IMR-90 (cell line): ENCODE measurements around the gene GMEB2.

Experiments used
- MAZ ChIP-seq: IDR thresholded peaks from 2 replicates; pipeline ENCODE4 v1.6.1; 2012; ENCODE audit warnings: low read depth, mild to moderate bottlenecking, low read length, improper control_type of control experiment, moderate library complexity, borderline replicate concordance
- POLR2A ChIP-seq: IDR thresholded peaks from 2 replicates; pipeline ENCODE4 v1.6.1; 2012; ENCODE audit warnings: mild to moderate bottlenecking, low read depth, low read length
- RCOR1 ChIP-seq: IDR thresholded peaks from 2 replicates; pipeline ENCODE4 v1.6.1; 2012; ENCODE audit warnings: mild to moderate bottlenecking, low read length, improper control_type of control experiment; ENCODE audit not compliant: insufficient replicate concordance
- RFX5 ChIP-seq: IDR thresholded peaks from 2 replicates; pipeline ENCODE4 v1.8.0; 2012; ENCODE audit warnings: low read depth, mild to moderate bottlenecking, low read length, moderate library complexity
- USF2 ChIP-seq: fragments of 150-350 bp; IDR thresholded peaks from 2 replicates; pipeline ENCODE4 v1.6.1; 2017; ENCODE audit warnings: mild to moderate bottlenecking, antibody characterized with exemption, low read length, low read depth
- TF ChIP-seq, protein P1 (sequence below): conservative IDR thresholded peaks from 2 replicates; pipeline ENCODE4 v1.5.1; 2012; ENCODE audit warnings: mild to moderate bottlenecking, low read depth, low read length, improper control_type of control experiment
- TF ChIP-seq, protein P2 (sequence below): fragments of 150-350 bp; IDR thresholded peaks from 2 replicates; pipeline ENCODE4 v1.6.1; 2016; ENCODE audit warnings: low read depth, mild to moderate bottlenecking, low read length, moderate library complexity, borderline replicate concordance

- TF ChIP-seq, protein P1, sequence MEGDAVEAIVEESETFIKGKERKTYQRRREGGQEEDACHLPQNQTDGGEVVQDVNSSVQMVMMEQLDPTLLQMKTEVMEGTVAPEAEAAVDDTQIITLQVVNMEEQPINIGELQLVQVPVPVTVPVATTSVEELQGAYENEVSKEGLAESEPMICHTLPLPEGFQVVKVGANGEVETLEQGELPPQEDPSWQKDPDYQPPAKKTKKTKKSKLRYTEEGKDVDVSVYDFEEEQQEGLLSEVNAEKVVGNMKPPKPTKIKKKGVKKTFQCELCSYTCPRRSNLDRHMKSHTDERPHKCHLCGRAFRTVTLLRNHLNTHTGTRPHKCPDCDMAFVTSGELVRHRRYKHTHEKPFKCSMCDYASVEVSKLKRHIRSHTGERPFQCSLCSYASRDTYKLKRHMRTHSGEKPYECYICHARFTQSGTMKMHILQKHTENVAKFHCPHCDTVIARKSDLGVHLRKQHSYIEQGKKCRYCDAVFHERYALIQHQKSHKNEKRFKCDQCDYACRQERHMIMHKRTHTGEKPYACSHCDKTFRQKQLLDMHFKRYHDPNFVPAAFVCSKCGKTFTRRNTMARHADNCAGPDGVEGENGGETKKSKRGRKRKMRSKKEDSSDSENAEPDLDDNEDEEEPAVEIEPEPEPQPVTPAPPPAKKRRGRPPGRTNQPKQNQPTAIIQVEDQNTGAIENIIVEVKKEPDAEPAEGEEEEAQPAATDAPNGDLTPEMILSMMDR = no peak
- TF ChIP-seq, protein P2, sequence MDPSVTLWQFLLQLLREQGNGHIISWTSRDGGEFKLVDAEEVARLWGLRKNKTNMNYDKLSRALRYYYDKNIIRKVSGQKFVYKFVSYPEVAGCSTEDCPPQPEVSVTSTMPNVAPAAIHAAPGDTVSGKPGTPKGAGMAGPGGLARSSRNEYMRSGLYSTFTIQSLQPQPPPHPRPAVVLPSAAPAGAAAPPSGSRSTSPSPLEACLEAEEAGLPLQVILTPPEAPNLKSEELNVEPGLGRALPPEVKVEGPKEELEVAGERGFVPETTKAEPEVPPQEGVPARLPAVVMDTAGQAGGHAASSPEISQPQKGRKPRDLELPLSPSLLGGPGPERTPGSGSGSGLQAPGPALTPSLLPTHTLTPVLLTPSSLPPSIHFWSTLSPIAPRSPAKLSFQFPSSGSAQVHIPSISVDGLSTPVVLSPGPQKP = no peak
- no peak for TF ChIP-seq USF2
- no peak for TF ChIP-seq POLR2A
- TF ChIP-seq MAZ = no peak
- TF ChIP-seq RFX5 = no peak
- TF ChIP-seq RCOR1 = no peak
These were observed 77.1 kb downstream of the GMEB2 start for GRCh38 chr20:63549679-63550282.
